Measurements from ENCODE around the gene SRRM3. TPM values are rescaled to one million over a fixed set of nuclear protein-coding genes. Genes with fewer than 3 reads are reported as not detected.
"Not testable (repeated sequence)": the region's sequence is repeated elsewhere in the genome, so short reads cannot be mapped to it uniquely, and the experiment has no call there.

The SRRM3 gene
- total RNA-seq, 4 donors from 2014 or later = 0.22 to 3.1 (median 2.4) TPM

- DNase-seq (ENCODE audit: low spot score in 2 of 2) = peak; percentile 74 to 75
- Histone ChIP-seq H3K4me3 (peak overlapping the region; percentile 67 to 94 (median 74)), H3K36me3 (peaks cover 0 to 12% (median 0%) of the 10 kb centered on the region in 3 donors), H3K27me3 (no peaks in the 10 kb centered on the region), H3K9me3 (no peaks in the 10 kb centered on the region), H3K27ac (peak overlapping the region; percentile 97 to 100 (median 98)), H3K4me1 (peaks cover 0 to 36% (median 12%) of the 10 kb centered on the region in 4 donors)
- WGBS, 2 donors = 2 to 3% methylated on average over 37 to 42 of the region's 56 CpGs
- TF ChIP-seq POLR2A (IDR thresholded peaks at IDR 0.05) (peak; percentile 57 to 78), EP300 (IDR thresholded peaks at IDR 0.05) (peak; percentile 83 to 91), CTCF (IDR thresholded peaks at IDR 0.05) (peak in 2 of 5 experiments; percentile 17 to 20)
These were observed 101.8 kb downstream of the SRRM3 start for GRCh38 chr7:76303202-76304147.

- no peaks in the 10 kb centered on the region for H3K27me3 ChIP-seq
- 71 to 78% methylated on average over 10 of the region's 10 CpGs for WGBS, 2 donors
These were observed 103.2 kb downstream of the SRRM3 start for GRCh38 chr7:76304888-76305375.

GRCh38 chr7:76308874-76309273 is 107.2 kb downstream of the SRRM3 start:
- Histone ChIP-seq H3K4me1 (peaks cover 0 to 37% (median 11%) of the 10 kb centered on the region in 4 donors), H3K36me3 (peaks cover 0 to 12% (median 0%) of the 10 kb centered on the region in 3 donors)
- not testable (repeated sequence) for H3K4me3 ChIP-seq; DNase-seq (ENCODE audit: low spot score in 2 of 2); H3K27ac ChIP-seq; H3K27me3 ChIP-seq; H3K9me3 ChIP-seq
- WGBS, 2 donors = 92 to 94% methylated on average over 12 of the region's 12 CpGs

More at GRCh38 chr7:76304888-76305375, 103.2 kb downstream of the SRRM3 start:
- Histone ChIP-seq H3K4me3 (no peak overlapping the region), H3K36me3 (peaks cover 0 to 12% (median 0%) of the 10 kb centered on the region in 3 donors), H3K27ac (peak overlapping the region; percentile 37 to 100 (median 77)), H3K4me1 (peaks cover 0 to 36% (median 12%) of the 10 kb centered on the region in 4 donors), H3K9me3 (no peaks in the 10 kb centered on the region)
- TF ChIP-seq EP300 (IDR thresholded peaks at IDR 0.05) (no peak), CTCF (IDR thresholded peaks at IDR 0.05) (no peak), POLR2A (IDR thresholded peaks at IDR 0.05) (no peak)
- DNase-seq (ENCODE audit: low spot score in 2 of 2) = no peak

- H3K4me1 ChIP-seq = peaks cover 0 to 33% (median 7%) of the 10 kb centered on the region in 4 donors
- H3K4me3 ChIP-seq; DNase-seq (ENCODE audit: low spot score in 2 of 2); H3K9me3 ChIP-seq; H3K27ac ChIP-seq; H3K36me3 ChIP-seq; H3K27me3 ChIP-seq: not testable (repeated sequence)
- whole genome bisulfite sequencing, 2 donors = 93 to 98% methylated on average over 36 of the region's 50 CpGs
These were observed 107.8 kb downstream of the SRRM3 start for GRCh38 chr7:76309341-76310101.

GRCh38 chr7:76310102-76310957 is 108.6 kb downstream of the SRRM3 start:
- Histone ChIP-seq H3K36me3 (no peaks in the 10 kb centered on the region), H3K4me1 (peaks cover 0 to 25% (median 4%) of the 10 kb centered on the region in 4 donors), H3K4me3 (no peak overlapping the region), H3K27ac (peak overlapping the region; percentile 64 to 75 (median 70)), H3K9me3 (no peaks in the 10 kb centered on the region), H3K27me3 (no peaks in the 10 kb centered on the region)
- DNase-seq (ENCODE audit: low spot score in 2 of 2) = no peak
- 57 to 63% methylated on average over 21 of the region's 21 CpGs for WGBS, 2 donors
- TF ChIP-seq POLR2A (IDR thresholded peaks at IDR 0.05) (no peak), CTCF (IDR thresholded peaks at IDR 0.05) (no peak), EP300 (IDR thresholded peaks at IDR 0.05) (no peak)

GRCh38 chr7:76311838-76312237 is 110.1 kb downstream of the SRRM3 start:
- H3K27me3 ChIP-seq; H3K27ac ChIP-seq; H3K4me3 ChIP-seq; H3K36me3 ChIP-seq; DNase-seq (ENCODE audit: low spot score in 2 of 2); H3K9me3 ChIP-seq: not testable (repeated sequence)
- peaks cover 0 to 19% (median 4%) of the 10 kb centered on the region in 4 donors for H3K4me1 ChIP-seq
- whole genome bisulfite sequencing, 2 donors = 95% methylated on average over 6 of the region's 6 CpGs

All from tibial nerve (tissue), 4 donors.